H9 (cell line): Measurements from ENCODE around the gene TMEM184B. TPM values are rescaled to one million over a fixed set of nuclear protein-coding genes. Genes with fewer than 3 reads are reported as not detected.
A peak's percentile ranks its signal among the peaks of the same experiment; 100 is the strongest.

Source experiments
- DNase-seq: peaks from one replicate; pipeline ENCODE4 v3.0.0-alpha.2; 2017
- H2AFZ ChIP-seq: one replicate; pipeline ENCODE4 v1.6.1; 2013; ENCODE audit warnings: mild to moderate bottlenecking, low read length, control low read depth, moderate library complexity
- H2AK5ac ChIP-seq: 2 replicates; pipeline ENCODE4 v1.6.1; 2013; ENCODE audit warnings: low read length, control low read depth, mixed read lengths; ENCODE audit not compliant: insufficient read length
- H2BK120ac ChIP-seq: one replicate; pipeline ENCODE4 v1.6.1; 2013; ENCODE audit warnings: low read depth, mild to moderate bottlenecking, low read length, control low read depth, inconsistent platforms; ENCODE audit not compliant: poor library complexity, severe bottlenecking
- H2BK12ac ChIP-seq: 2 replicates; pipeline ENCODE4 v1.6.1; 2013; ENCODE audit warnings: low read length, control low read depth, mixed read lengths, low read depth; ENCODE audit not compliant: insufficient read length
- H2BK15ac ChIP-seq: 2 replicates; pipeline ENCODE4 v1.6.1; 2013; ENCODE audit warnings: low read depth, low read length, control low read depth
- H2BK20ac ChIP-seq: one replicate; pipeline ENCODE4 v1.6.1; 2013; ENCODE audit warnings: low read depth, mild to moderate bottlenecking, low read length, control low read depth, inconsistent platforms; ENCODE audit not compliant: poor library complexity, severe bottlenecking
- H2BK5ac ChIP-seq: 2 replicates; pipeline ENCODE4 v1.6.1; 2013; ENCODE audit warnings: low read length, control low read depth, mixed read lengths; ENCODE audit not compliant: insufficient read length
- H3K14ac ChIP-seq: 2 replicates; pipeline ENCODE4 v1.6.1; 2013; ENCODE audit warnings: low read length, control low read depth; ENCODE audit not compliant: insufficient read depth
- H3K18ac ChIP-seq: 2 replicates; pipeline ENCODE4 v1.6.1; 2013; ENCODE audit warnings: low read depth, mild to moderate bottlenecking, mixed read lengths, low read length, control low read depth; ENCODE audit not compliant: insufficient read length
- H3K23ac ChIP-seq: 2 replicates; pipeline ENCODE4 v1.6.1; 2013; ENCODE audit warnings: low read length, control low read depth, mixed read lengths, low read depth; ENCODE audit not compliant: insufficient read length
- H3K23me2 ChIP-seq: 2 replicates; pipeline ENCODE4 v1.6.1; 2013; ENCODE audit warnings: low read depth, mild to moderate bottlenecking, mixed read lengths, low read length, control low read depth; ENCODE audit not compliant: insufficient read length, poor library complexity, severe bottlenecking
- H3K27ac ChIP-seq: 2 replicates; pipeline ENCODE4 v1.5.1; 2013; ENCODE audit warnings: low read length, control low read depth, mixed read lengths, low read depth; ENCODE audit not compliant: insufficient read length
- H3K27me3 ChIP-seq: 2 replicates; pipeline ENCODE4 v1.6.1; 2013; ENCODE audit warnings: low read length, control low read depth, inconsistent platforms; ENCODE audit not compliant: insufficient read depth
- H3K4ac ChIP-seq: 2 replicates; pipeline ENCODE4 v1.6.1; 2013; ENCODE audit warnings: low read depth, mild to moderate bottlenecking, control low read depth, inconsistent platforms, low read length, moderate library complexity
- H3K4me1 ChIP-seq: 2 replicates; pipeline ENCODE4 v1.6.1; 2013; ENCODE audit warnings: low read length, control low read depth, inconsistent platforms; ENCODE audit not compliant: insufficient read depth
- H3K4me2 ChIP-seq: 2 replicates; pipeline ENCODE4 v1.6.1; 2013; ENCODE audit warnings: low read length, control low read depth, mixed read lengths; ENCODE audit not compliant: insufficient read length, insufficient read depth
- H3K56ac ChIP-seq: 2 replicates; pipeline ENCODE4 v1.6.1; 2013; ENCODE audit warnings: low read depth, mild to moderate bottlenecking, mixed read lengths, low read length, control low read depth; ENCODE audit not compliant: insufficient read length
- H3K79me1 ChIP-seq: 2 replicates; pipeline ENCODE4 v1.6.1; 2013; ENCODE audit warnings: low read depth, mild to moderate bottlenecking, moderate library complexity, low read length, control low read depth, inconsistent platforms; ENCODE audit not compliant: insufficient read depth, poor library complexity, severe bottlenecking
- H3K79me2 ChIP-seq: 2 replicates; pipeline ENCODE4 v1.6.1; 2013; ENCODE audit warnings: low read length, control low read depth, inconsistent platforms; ENCODE audit not compliant: insufficient read depth
- H3K9ac ChIP-seq: 2 replicates; pipeline ENCODE4 v1.6.1; 2013; ENCODE audit warnings: low read length, control low read depth, mixed read lengths; ENCODE audit not compliant: insufficient read length; ENCODE audit errors: extremely low read depth
- H3K9me3 ChIP-seq: one replicate; pipeline ENCODE4 v1.6.1; 2013; ENCODE audit warnings: low read depth, low read length, inconsistent platforms; ENCODE audit not compliant: control insufficient read depth
- H3T11ph ChIP-seq: one replicate; pipeline ENCODE4 v1.6.1; 2013; ENCODE audit warnings: mild to moderate bottlenecking, low read length, control low read depth, inconsistent platforms
- H4K20me1 ChIP-seq: one replicate; pipeline ENCODE4 v1.6.1; 2013; ENCODE audit not compliant: control insufficient read depth, insufficient read length, insufficient read depth
- H4K5ac ChIP-seq: 2 replicates; pipeline ENCODE4 v1.6.1; 2013; ENCODE audit warnings: low read depth, mild to moderate bottlenecking, mixed read lengths, low read length, control low read depth; ENCODE audit not compliant: insufficient read length
- H4K8ac ChIP-seq: replicated peaks from 2 replicates; pipeline ENCODE4 v1.6.1; 2013; ENCODE audit warnings: low read length, control low read depth, mixed read lengths, low read depth; ENCODE audit not compliant: insufficient read length
- H4K91ac ChIP-seq: 2 replicates; pipeline ENCODE4 v1.6.1; 2013; ENCODE audit warnings: low read depth, mild to moderate bottlenecking, moderate library complexity, mixed read lengths, low read length, control low read depth; ENCODE audit not compliant: insufficient read length
- H3K27ac Mint-ChIP-seq, 3 experiments: 2 replicates in 2 of 3; 3 replicates in 1 of 3; pipeline ENCODE4 v1.8.0; 2020 to 2021; ENCODE audit warnings: mixed read lengths in 3 of 3, mild to moderate bottlenecking in 1 of 3, moderate library complexity in 1 of 3
- H3K27me3 Mint-ChIP-seq: 2 replicates; pipeline ENCODE4 v1.8.0; 2021; ENCODE audit warnings: low read depth, mild to moderate bottlenecking, moderate library complexity, mixed read lengths
- H3K36me3 Mint-ChIP-seq, 3 experiments: 2 replicates in 2 of 3; 3 replicates in 1 of 3; pipeline ENCODE4 v1.8.0; 2020 to 2021; ENCODE audit warnings: low read depth in 3 of 3, mixed read lengths in 3 of 3; ENCODE audit not compliant: insufficient read depth in 1 of 3
- H3K4me1 Mint-ChIP-seq, 2 experiments: 2 replicates each; pipeline ENCODE4 v1.8.0; 2020; ENCODE audit warnings: mixed read lengths in 2 of 2
- H3K4me3 Mint-ChIP-seq, 2 experiments: 2 replicates in 1 of 2; 3 replicates in 1 of 2; pipeline ENCODE4 v1.8.0; 2020 to 2021; ENCODE audit warnings: mild to moderate bottlenecking in 2 of 2, mixed read lengths in 2 of 2, moderate library complexity in 1 of 2
- H3K9me3 Mint-ChIP-seq, 2 experiments: 2 replicates in 1 of 2; 3 replicates in 1 of 2; pipeline ENCODE4 v1.8.0; 2020; ENCODE audit warnings: mild to moderate bottlenecking in 2 of 2, mixed read lengths in 2 of 2, moderate library complexity in 1 of 2
- WGBS: extraction: QIAGEN DNeasy Blood & Tissue Kit; methylation state at CpG from one replicate; pipeline ENCODE4 v1.1.7; 2013; ENCODE audit warnings: missing lambda C conversion rate, low lambda C conversion rate, mixed read lengths; ENCODE audit not compliant: insufficient read length; ENCODE audit errors: extremely low coverage; 5-methylcytosine and 5-hydroxymethylcytosine counted together
- total RNA-seq: library from RNA; stranded (reverse); gene quantifications from 2 replicates; pipeline ENCODE4 v1.2.1, GENCODE V29; 2021
- TF ChIP-seq, protein P1 (sequence below): fragments of 200-600 bp; sonication (generic); conservative IDR thresholded peaks from 3 replicates; pipeline ENCODE4 v1.8.0; 2021; ENCODE audit warnings: antibody characterized with exemption, mild to moderate bottlenecking

The TMEM184B gene
- total RNA-seq, 1 experiment from 2014 or later = 58.5 TPM

DNA sequence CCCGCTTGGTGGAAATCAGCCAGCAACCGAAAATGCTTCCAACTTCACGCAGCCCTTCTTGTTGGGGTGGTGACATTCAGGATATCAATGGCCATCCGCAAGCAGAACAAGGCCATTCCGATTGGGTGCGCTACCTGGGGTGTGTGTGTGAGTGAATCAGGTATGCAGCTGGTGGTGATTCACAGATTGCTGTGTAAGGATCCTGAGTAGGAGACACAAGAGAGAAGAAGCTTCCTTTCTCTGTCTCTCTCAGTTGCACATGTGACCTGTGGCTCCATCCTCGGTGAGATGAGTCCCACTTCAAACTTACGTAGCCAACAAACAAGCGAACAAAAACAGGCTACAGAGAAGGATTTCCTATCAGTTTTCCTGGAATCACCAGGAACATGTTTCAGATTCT, 9.6 kb upstream of the TMEM184B start:
- no peak for DNase-seq
- H3K23ac ChIP-seq = no peak overlapping the region
- no peak overlapping the region for H2BK12ac ChIP-seq
- peaks cover 0 to 12% (median 2%) of the 10 kb centered on the region in 3 experiments; a peak in 3 of 7 replicates for H3K36me3 Mint-ChIP-seq
- no peak overlapping the region for H4K91ac ChIP-seq
- H3K23me2 ChIP-seq = no peaks in the 10 kb centered on the region
- H3K79me1 ChIP-seq = no peaks in the 10 kb centered on the region
- no peak overlapping the region for H4K5ac ChIP-seq
- H2BK15ac ChIP-seq = no peak overlapping the region
- H3K4me1 Mint-ChIP-seq = peaks cover 25 to 36% of the 10 kb centered on the region in 2 experiments
- H2AFZ ChIP-seq = no peak overlapping the region
- H2BK20ac ChIP-seq = no peak overlapping the region
- no peak overlapping the region for H4K8ac ChIP-seq
- no peaks in the 10 kb centered on the region for H3K27me3 ChIP-seq
- no peak overlapping the region for H3K4me2 ChIP-seq
- H3K56ac ChIP-seq = no peak overlapping the region
- H3K18ac ChIP-seq = no peak overlapping the region
- TF ChIP-seq, protein P1, sequence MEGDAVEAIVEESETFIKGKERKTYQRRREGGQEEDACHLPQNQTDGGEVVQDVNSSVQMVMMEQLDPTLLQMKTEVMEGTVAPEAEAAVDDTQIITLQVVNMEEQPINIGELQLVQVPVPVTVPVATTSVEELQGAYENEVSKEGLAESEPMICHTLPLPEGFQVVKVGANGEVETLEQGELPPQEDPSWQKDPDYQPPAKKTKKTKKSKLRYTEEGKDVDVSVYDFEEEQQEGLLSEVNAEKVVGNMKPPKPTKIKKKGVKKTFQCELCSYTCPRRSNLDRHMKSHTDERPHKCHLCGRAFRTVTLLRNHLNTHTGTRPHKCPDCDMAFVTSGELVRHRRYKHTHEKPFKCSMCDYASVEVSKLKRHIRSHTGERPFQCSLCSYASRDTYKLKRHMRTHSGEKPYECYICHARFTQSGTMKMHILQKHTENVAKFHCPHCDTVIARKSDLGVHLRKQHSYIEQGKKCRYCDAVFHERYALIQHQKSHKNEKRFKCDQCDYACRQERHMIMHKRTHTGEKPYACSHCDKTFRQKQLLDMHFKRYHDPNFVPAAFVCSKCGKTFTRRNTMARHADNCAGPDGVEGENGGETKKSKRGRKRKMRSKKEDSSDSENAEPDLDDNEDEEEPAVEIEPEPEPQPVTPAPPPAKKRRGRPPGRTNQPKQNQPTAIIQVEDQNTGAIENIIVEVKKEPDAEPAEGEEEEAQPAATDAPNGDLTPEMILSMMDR = no peak
- no peaks in the 10 kb centered on the region for H3K79me2 ChIP-seq
- H3K4me3 Mint-ChIP-seq = no peak overlapping the region
- no peaks in the 10 kb centered on the region for H3K4me1 ChIP-seq
- H3K27ac ChIP-seq = no peak overlapping the region
- H4K20me1 ChIP-seq = no peaks in the 10 kb centered on the region
- peaks cover 1% of the 10 kb centered on the region; the same call in 1 of the 2 replicates for H3K27me3 Mint-ChIP-seq
- no peak overlapping the region for H3K14ac ChIP-seq
- no peak overlapping the region for H2BK120ac ChIP-seq
- H2AK5ac ChIP-seq = no peak overlapping the region
- no peak overlapping the region for H3K4ac ChIP-seq
- H3T11ph ChIP-seq = no peak overlapping the region
- no peak overlapping the region for H3K9ac ChIP-seq
- peak overlapping the region in 2 of 3 experiments; percentile 11 to 34; a peak in 3 of 7 replicates for H3K27ac Mint-ChIP-seq
- no peaks in the 10 kb centered on the region for H3K9me3 Mint-ChIP-seq
- H3K9me3 ChIP-seq = no peaks in the 10 kb centered on the region
- WGBS = no CpG with 5 or more reads among the region's 9 CpGs
- H2BK5ac ChIP-seq = no peak overlapping the region
